Testis (tissue), 2 donors: Measurements from ENCODE around the gene ARL10.

Experiments
- CTCF ChIP-seq, 3 experiments: fragments of 450-650 bp in 2 of 3; fragments of 200-600 bp in 1 of 3; sonication (generic) in 1 of 3; IDR thresholded peaks; one replicate each; pipeline ENCODE4 v1.5.1; 2016 to 2019; ENCODE audit warnings: antibody characterized with exemption in 3 of 3, mild to moderate bottlenecking in 2 of 3, moderate library complexity in 1 of 3
- POLR2A ChIP-seq: fragments of 450-650 bp; IDR thresholded peaks from one replicate; pipeline ENCODE4 v1.6.1; 2017; ENCODE audit warnings: antibody characterized with exemption, mild to moderate bottlenecking, moderate library complexity

DNA sequence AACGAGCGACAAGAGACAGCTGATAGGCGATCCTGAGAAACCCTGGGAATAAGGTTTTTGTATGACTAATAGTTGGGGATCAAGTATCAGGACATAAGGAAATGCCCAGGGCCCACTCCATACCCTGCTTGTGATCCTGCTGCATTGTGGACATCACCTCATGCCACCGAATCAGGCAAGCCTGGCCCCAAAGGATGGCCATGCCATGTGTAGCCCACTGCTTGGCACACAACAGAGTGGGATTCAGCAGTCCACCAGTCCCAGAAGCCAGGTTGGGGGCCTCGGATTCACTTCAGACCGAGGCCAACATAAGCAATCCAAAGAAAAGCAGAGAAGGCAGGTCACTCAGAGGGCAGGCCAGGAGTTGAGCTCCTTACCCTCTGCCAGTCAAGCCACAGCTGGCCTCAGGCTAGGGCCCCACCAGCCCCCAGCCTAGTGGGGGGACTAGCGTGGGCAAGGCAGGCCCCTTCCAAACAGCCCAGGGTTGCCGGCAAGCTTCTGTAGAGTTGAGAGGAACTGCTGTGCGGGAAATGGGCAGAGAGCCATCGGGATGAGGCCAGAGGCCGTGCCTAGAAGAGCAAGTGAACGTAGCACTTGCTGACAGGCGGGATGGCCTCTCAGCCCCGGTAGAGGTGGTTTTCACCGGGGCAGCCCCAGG is 18.1 kb downstream of the ARL10 start:
- TF ChIP-seq CTCF (IDR thresholded peaks at IDR 0.05) (no peak), POLR2A (no peak)
